H4 (cell line): Measurements from ENCODE around the gene GZMB. TPM values are rescaled to one million over a fixed set of nuclear protein-coding genes. Genes with fewer than 3 reads are reported as not detected.
A peak's percentile ranks its signal among the peaks of the same experiment; 100 is the strongest.
"Not testable (repeated sequence)": the region's sequence is repeated elsewhere in the genome, so short reads cannot be mapped to it uniquely, and the experiment has no call there.

Experiments used
- DNase-seq: peaks from one replicate; pipeline ENCODE4 v3.0.0-alpha.2; 2015; ENCODE audit warnings: low spot score
- total RNA-seq: library from RNA; depleted of rRNA; stranded (reverse); fragments of >200 nt; shearing (Covaris generic); gene quantifications from 2 replicates; pipeline ENCODE4 v1.2.3, GENCODE V29; 2014

The GZMB gene
- total RNA-seq, 1 experiment from 2014 or later: not detected

- DNase-seq: no peak
Observed at GRCh38 chr14:24631749-24632335, 2.1 kb downstream of the GZMB start.

- peak; percentile 55 for DNase-seq
Observed at GRCh38 chr14:24630872-24631477, 3.0 kb downstream of the GZMB start.

GRCh38 chr14:24630087-24630871, 3.7 kb downstream of the GZMB start:
- no peak for DNase-seq

- no peak for DNase-seq
Observed at GRCh38 chr14:24629521-24629920, 4.5 kb downstream of the GZMB start.

GRCh38 chr14:24613747-24614146, 20.2 kb downstream of the GZMB start:
- DNase-seq: no peak

- no peak for DNase-seq
Observed at GRCh38 chr14:24613241-24613640, 20.7 kb downstream of the GZMB start.

- no peak for DNase-seq
Observed at GRCh38 chr14:24612196-24612595, 21.8 kb downstream of the GZMB start.

GRCh38 chr14:24609655-24610344, 24.2 kb downstream of the GZMB start, which contains the start of gene GZMH:
TSS of gene GZMH (minus strand) at chr14:24609685. CDS start at chr14:24609613, 72 bp downstream.
- DNase-seq: no peak

GRCh38 chr14:24607635-24608514, 26.1 kb downstream of the GZMB start:
- DNase-seq: no peak

GRCh38 chr14:24607081-24607480, 26.9 kb downstream of the GZMB start:
- no peak for DNase-seq

GRCh38 chr14:24606297-24606696, 27.7 kb downstream of the GZMB start:
- DNase-seq: no peak

- no peak for DNase-seq
Observed at GRCh38 chr14:24605435-24606190, 28.4 kb downstream of the GZMB start.

- DNase-seq: no peak
Observed at GRCh38 chr14:24597403-24597802, 36.6 kb downstream of the GZMB start.

GRCh38 chr14:24595073-24595808, 38.7 kb downstream of the GZMB start:
- DNase-seq: peak; percentile 63

GRCh38 chr14:24591004-24591403, 43.0 kb downstream of the GZMB start:
- not testable (repeated sequence) for DNase-seq

- DNase-seq: not testable (repeated sequence)
Observed at GRCh38 chr14:24584402-24584801, 49.6 kb downstream of the GZMB start.
